Cardiac fibroblast (primary cell): ENCODE data around the gene OIT3.

Source experiments
- DNase-seq, 2 donors: peaks; one replicate each; pipeline versions ENCODE4 v3.0.0 to v3.0.0-alpha.2; 2010; ENCODE audit warnings: low read depth in 2 of 2
- H3K4me3 ChIP-seq, 2 donors: replicated peaks in 1 of 2; 1 replicate in 1 of 2; 2 replicates in 1 of 2; pipeline ENCODE4 v1.5.1; 2011; ENCODE audit warnings: low read depth in 2 of 2, low read length in 2 of 2, mild to moderate bottlenecking in 2 of 2, moderate library complexity in 1 of 2
- CTCF ChIP-seq: IDR thresholded peaks from one replicate; pipeline ENCODE4 v1.5.1; 2011; ENCODE audit warnings: low read depth, mild to moderate bottlenecking, low read length, inconsistent platforms

Gene OIT3

GRCh38 chr10:72855790-72856189, 37.7 kb upstream of the OIT3 start:
- no peak overlapping the region for H3K4me3 ChIP-seq
- no peak for TF ChIP-seq CTCF
- DNase-seq = no peak

GRCh38 chr10:72858067-72858466, 35.5 kb upstream of the OIT3 start:
- no peak for DNase-seq
- no peak for TF ChIP-seq CTCF
- no peak overlapping the region for H3K4me3 ChIP-seq

- no peak for TF ChIP-seq CTCF
- DNase-seq = no peak
- H3K4me3 ChIP-seq = no peak overlapping the region
These were observed 30.6 kb upstream of the OIT3 start for GRCh38 chr10:72862957-72863356.

- H3K4me3 ChIP-seq = no peak overlapping the region
- peak; percentile 50 for TF ChIP-seq CTCF
- DNase-seq = peak; percentile 61 to 62
These were observed 18.1 kb upstream of the OIT3 start for GRCh38 chr10:72875250-72876055.

- TF ChIP-seq CTCF = no peak
- no peak for DNase-seq
- no peak overlapping the region for H3K4me3 ChIP-seq
These were observed 14.3 kb upstream of the OIT3 start for GRCh38 chr10:72879245-72879644.

- TF ChIP-seq CTCF = no peak
- no peak overlapping the region for H3K4me3 ChIP-seq
- no peak for DNase-seq
These were observed 12.2 kb upstream of the OIT3 start for GRCh38 chr10:72881291-72881690.

GRCh38 chr10:72883861-72884260, 9.7 kb upstream of the OIT3 start:
- TF ChIP-seq CTCF = no peak
- H3K4me3 ChIP-seq = no peak overlapping the region
- DNase-seq = peak in 1 of 2 donors; percentile 14
